Pulmonary artery endothelial cell (primary cell): ENCODE measurements around the gene ZBTB7B. TPM values are rescaled to one million over a fixed set of nuclear protein-coding genes. Genes with fewer than 3 reads are reported as not detected.

Experiments
- DNase-seq: peaks from one replicate; pipeline ENCODE4 v3.0.0-alpha.2; 2011; ENCODE audit warnings: low read depth, low spot score
- total RNA-seq: library from RNA; depleted of rRNA; stranded (reverse); fragments of >200 nt; gene quantifications from 2 replicates; pipeline ENCODE4 v1.2.3, GENCODE V29; 2014

ZBTB7B gene
- total RNA-seq, 1 donor from 2014 or later = 11.5 TPM

- DNase-seq = no peak
Observed at GRCh38 chr1:154988058-154988954, 14.3 kb upstream of the ZBTB7B start.

- no peak for DNase-seq
Observed at GRCh38 chr1:154989195-154989860, 13.3 kb upstream of the ZBTB7B start.

GRCh38 chr1:154990276-154990675, 12.3 kb upstream of the ZBTB7B start:
- DNase-seq = no peak

GRCh38 chr1:154992721-154993571, 9.7 kb upstream of the ZBTB7B start:
- DNase-seq = no peak

GRCh38 chr1:154993572-154994268, 8.9 kb upstream of the ZBTB7B start, which contains the start of gene LENEP:
LENEP (plus strand) TSS chr1:154993586; CDS start chr1:154993608, 22 bp downstream.
- no peak for DNase-seq

GRCh38 chr1:154994269-154994587, 8.4 kb upstream of the ZBTB7B start:
- DNase-seq = no peak

GRCh38 chr1:154994591-154994990, 8.0 kb upstream of the ZBTB7B start:
- DNase-seq = no peak

GRCh38 chr1:154995301-154995983, 7.2 kb upstream of the ZBTB7B start:
- DNase-seq = peak; percentile 60

- no peak for DNase-seq
Observed at GRCh38 chr1:154996966-154997701, 5.5 kb upstream of the ZBTB7B start.

GRCh38 chr1:154998201-154998780, 4.3 kb upstream of the ZBTB7B start:
- DNase-seq = no peak

GRCh38 chr1:154998818-154999570, 3.6 kb upstream of the ZBTB7B start:
- DNase-seq = no peak

GRCh38 chr1:154999571-155000410, 2.8 kb upstream of the ZBTB7B start:
- no peak for DNase-seq

- no peak for DNase-seq
Observed at GRCh38 chr1:155000411-155000725, 2.2 kb upstream of the ZBTB7B start.

GRCh38 chr1:155000726-155001424, 1.7 kb upstream of the ZBTB7B start:
- peak; percentile 56 for DNase-seq

GRCh38 chr1:155001425-155001674, 1.3 kb upstream of the ZBTB7B start:
- DNase-seq = no peak

- DNase-seq = peak; percentile 96
Observed at GRCh38 chr1:155001675-155002463, 733 bp upstream of the ZBTB7B start.

GRCh38 chr1:155003227-155003765, 694 bp downstream of the ZBTB7B start:
- DNase-seq = no peak
